H1 (cell line): ENCODE measurements around the gene COLEC12. TPM values are rescaled to one million over a fixed set of nuclear protein-coding genes. Genes with fewer than 3 reads are reported as not detected.

Experiments
- CTCF ChIA-PET: fragments of 300-600 bp; sonication (Branson Sonifier 250); formaldehyde crosslinking; loops from one replicate; lab custom pipeline; 2021; ENCODE audit not compliant: partially characterized antibody; lab: Charles Lee
- POLR2A ChIA-PET: fragments of 300-600 bp; sonication (Branson Sonifier 250); formaldehyde crosslinking; loops from one replicate; lab custom pipeline; 2021; ENCODE audit warnings: inconsistent platforms; ENCODE audit not compliant: partially characterized antibody; lab: Charles Lee
- DNase-seq, 2 experiments: peaks; one replicate each; pipeline versions ENCODE4 v3.0.0 to v3.0.0-alpha.2; 2010 to 2022; ENCODE audit warnings: low spot score in 2 of 2, low read depth in 1 of 2, mixed read lengths in 1 of 2
- FAIRE-seq: peaks from 2 replicates; lab custom pipeline; 2011; peaks lifted over from hg19 to GRCh38; lab: Jason Lieb, UNC
- H2AFZ ChIP-seq: 2 replicates; pipeline ENCODE4 v1.8.1; 2012; ENCODE audit warnings: low read length, inconsistent platforms
- H2AK5ac ChIP-seq: 2 replicates; pipeline ENCODE4 v1.6.1; 2013; ENCODE audit warnings: low read depth, low read length
- H2BK120ac ChIP-seq: replicated peaks from 2 replicates; pipeline ENCODE3; 2013; ENCODE audit warnings: low read depth, low read length, inconsistent platforms
- H2BK12ac ChIP-seq: 2 replicates; pipeline ENCODE4 v1.6.1; 2013; ENCODE audit warnings: low read depth, low read length
- H2BK15ac ChIP-seq: 2 replicates; pipeline ENCODE4 v1.6.1; 2013; ENCODE audit warnings: low read length
- H2BK20ac ChIP-seq: 2 replicates; pipeline ENCODE4 v1.6.1; 2013; ENCODE audit warnings: low read length
- H2BK5ac ChIP-seq: 2 replicates; pipeline ENCODE4 v1.6.1; 2013; ENCODE audit warnings: low read depth, low read length
- H3K14ac ChIP-seq: 2 replicates; pipeline ENCODE4 v1.6.1; 2013; ENCODE audit warnings: inconsistent platforms; ENCODE audit not compliant: insufficient read length
- H3K18ac ChIP-seq: 2 replicates; pipeline ENCODE4 v1.6.1; 2013; ENCODE audit warnings: low read length; ENCODE audit errors: extremely low read depth
- H3K23ac ChIP-seq: 2 replicates; pipeline ENCODE4 v1.6.1; 2013; ENCODE audit warnings: inconsistent platforms; ENCODE audit not compliant: insufficient read length
- H3K23me2 ChIP-seq: 2 replicates; pipeline ENCODE4 v1.6.1; 2013; ENCODE audit warnings: low read depth, low read length
- H3K27ac ChIP-seq: 2 replicates; pipeline ENCODE4 v1.6.1; 2011; ENCODE audit warnings: low read depth, low read length, inconsistent platforms
- H3K27me3 ChIP-seq, 4 experiments: replicated peaks in 1 of 4; 1 replicate in 1 of 4; 2 replicates in 3 of 4; pipeline versions ENCODE4 v1.6.1 to v1.8.1; 2011 to 2013; ENCODE audit warnings: low read length in 3 of 4, mild to moderate bottlenecking in 3 of 4, inconsistent platforms in 2 of 4, mixed read lengths in 2 of 4, moderate library complexity in 1 of 4; ENCODE audit not compliant: control insufficient read depth in 3 of 4, insufficient read depth in 3 of 4; ENCODE audit errors: extremely low read depth in 1 of 4
- H3K36me3 ChIP-seq, 4 experiments: 2 replicates each; pipeline versions ENCODE4 v1.6.1 to v1.8.1; 2011 to 2013; ENCODE audit warnings: mild to moderate bottlenecking in 4 of 4, low read length in 3 of 4, moderate library complexity in 2 of 4, control low read depth in 1 of 4, inconsistent platforms in 1 of 4; ENCODE audit not compliant: insufficient read depth in 4 of 4, control insufficient read depth in 2 of 4
- H3K4ac ChIP-seq: replicated peaks from 2 replicates; pipeline ENCODE3; 2013; ENCODE audit warnings: low read length, low read depth, mixed read lengths, inconsistent platforms; ENCODE audit not compliant: insufficient read length
- H3K4me1 ChIP-seq, 4 experiments: replicated peaks in 1 of 4; 1 replicate in 1 of 4; 2 replicates in 3 of 4; pipeline versions ENCODE4 v1.6.1 to v1.8.1; 2011 to 2013; ENCODE audit warnings: low read length in 3 of 4, inconsistent platforms in 2 of 4, mixed read lengths in 1 of 4; ENCODE audit not compliant: insufficient read depth in 4 of 4, control insufficient read depth in 3 of 4
- H3K4me2 ChIP-seq, 2 experiments: 2 replicates each; pipeline versions ENCODE4 v1.6.1 to v1.8.1; 2011 to 2013; ENCODE audit warnings: low read depth in 2 of 2, low read length in 2 of 2, control low read depth in 1 of 2, inconsistent platforms in 1 of 2, mild to moderate bottlenecking in 1 of 2; ENCODE audit not compliant: insufficient read depth in 1 of 2
- H3K4me3 ChIP-seq, 4 experiments: fragments of 200-600, 300-600 bp in 1 of 4; sonication (generic), shearing (Covaris generic), sonication (Bioruptor Twin) in 1 of 4; 2 replicates each; pipeline versions ENCODE4 v1.5.1 to v1.8.1; 2011 to 2016; ENCODE audit warnings: low read length in 4 of 4, low read depth in 3 of 4, control low read depth in 2 of 4, inconsistent platforms in 2 of 4, mild to moderate bottlenecking in 2 of 4, mixed read lengths in 1 of 4, moderate library complexity in 1 of 4; ENCODE audit not compliant: insufficient read depth in 2 of 4; ENCODE audit errors: extremely low read depth in 1 of 4
- H3K56ac ChIP-seq: replicated peaks from 2 replicates; pipeline ENCODE3; 2013; ENCODE audit warnings: low read depth, mild to moderate bottlenecking, mixed read lengths, low read length, inconsistent platforms; ENCODE audit not compliant: insufficient read length
- H3K79me1 ChIP-seq: 2 replicates; pipeline ENCODE4 v1.6.1; 2013; ENCODE audit warnings: low read depth, low read length, control low read depth
- H3K79me2 ChIP-seq, 2 experiments: 2 replicates each; pipeline versions ENCODE4 v1.6.1 to v1.8.1; 2012 to 2013; ENCODE audit warnings: low read length in 2 of 2, mild to moderate bottlenecking in 2 of 2, inconsistent platforms in 1 of 2; ENCODE audit not compliant: insufficient read depth in 2 of 2, control insufficient read depth in 1 of 2
- H3K9ac ChIP-seq, 4 experiments: replicated peaks in 1 of 4; 1 replicate in 1 of 4; 2 replicates in 3 of 4; pipeline versions ENCODE4 v1.6.1 to v1.8.1; 2011 to 2013; ENCODE audit warnings: low read depth in 3 of 4, low read length in 3 of 4, control low read depth in 2 of 4, mild to moderate bottlenecking in 2 of 4, moderate library complexity in 2 of 4, inconsistent platforms in 1 of 4; ENCODE audit errors: extremely low read depth in 1 of 4
- H3K9me3 ChIP-seq, 2 experiments: 2 replicates each; pipeline versions ENCODE4 v1.6.1 to v1.8.1; 2012 to 2013; ENCODE audit warnings: mild to moderate bottlenecking in 2 of 2, moderate library complexity in 2 of 2, control low read depth in 1 of 2, inconsistent platforms in 1 of 2, low read depth in 1 of 2, low read length in 1 of 2, mixed read lengths in 1 of 2; ENCODE audit not compliant: insufficient read depth in 2 of 2
- H4K20me1 ChIP-seq, 2 experiments: replicated peaks in 1 of 2; 2 replicates each; pipeline versions ENCODE3 to v1.8.1; 2011 to 2013; ENCODE audit warnings: inconsistent platforms in 2 of 2, low read length in 2 of 2, mild to moderate bottlenecking in 1 of 2; ENCODE audit not compliant: insufficient read depth in 2 of 2, control insufficient read depth in 1 of 2
- H4K5ac ChIP-seq: 2 replicates; pipeline ENCODE4 v1.6.1; 2013; ENCODE audit warnings: low read length, low read depth, mixed read lengths, inconsistent platforms; ENCODE audit not compliant: insufficient read length
- H4K8ac ChIP-seq: 2 replicates; pipeline ENCODE4 v1.8.0; 2013; ENCODE audit warnings: mild to moderate bottlenecking, moderate library complexity, low read length, inconsistent platforms; ENCODE audit not compliant: insufficient read depth; ENCODE audit errors: extremely low read depth
- H4K91ac ChIP-seq: replicated peaks from 2 replicates; pipeline ENCODE3; 2013; ENCODE audit warnings: low read length, mixed read lengths, inconsistent platforms; ENCODE audit not compliant: insufficient read length
- ATF2 ChIP-seq: IDR thresholded peaks from 2 replicates; pipeline ENCODE4 v1.6.1; 2012; ENCODE audit warnings: low read length, inconsistent platforms
- BRCA1 ChIP-seq: IDR thresholded peaks from 2 replicates; pipeline ENCODE4 v1.6.1; 2012; ENCODE audit warnings: low read depth, low read length, improper control_type of control experiment
- CHD1 ChIP-seq: IDR thresholded peaks from 2 replicates; pipeline ENCODE4 v1.6.1; 2012; ENCODE audit warnings: low read depth, low read length, improper control_type of control experiment
- EGR1 ChIP-seq: IDR thresholded peaks from 2 replicates; pipeline ENCODE4 v1.6.1; 2011; ENCODE audit warnings: low read depth, low read length, borderline replicate concordance
- JUN ChIP-seq: IDR thresholded peaks from 2 replicates; pipeline ENCODE4 v1.6.1; 2011; ENCODE audit warnings: low read depth, mild to moderate bottlenecking, improper control_type of control experiment, low read length
- KDM4A ChIP-seq: IDR thresholded peaks from one replicate; pipeline ENCODE4 v1.7.1; 2012; ENCODE audit warnings: low read depth, mild to moderate bottlenecking, moderate library complexity, low read length, inconsistent platforms; ENCODE audit not compliant: severe bottlenecking
- NRF1 ChIP-seq: IDR thresholded peaks from 2 replicates; pipeline ENCODE4 v1.6.1; 2011; ENCODE audit warnings: mild to moderate bottlenecking, low read depth, low read length, improper control_type of control experiment
- POLR2AphosphoS5 ChIP-seq: IDR thresholded peaks from 2 replicates; pipeline ENCODE4 v1.6.1; 2011; ENCODE audit warnings: low read depth, low read length
- RAD21 ChIP-seq, 2 experiments: IDR thresholded peaks in 1 of 2; conservative IDR thresholded peaks in 1 of 2; 2 replicates each; pipeline ENCODE4 v1.6.1; 2011; ENCODE audit warnings: low read depth in 2 of 2, low read length in 2 of 2, improper control_type of control experiment in 1 of 2, inconsistent platforms in 1 of 2, mild to moderate bottlenecking in 1 of 2, moderate library complexity in 1 of 2
- SIRT6 ChIP-seq: IDR thresholded peaks from one replicate; pipeline ENCODE4 v1.7.1; 2012; ENCODE audit warnings: low read length, inconsistent platforms
- TAF1 ChIP-seq: IDR thresholded peaks from 2 replicates; pipeline ENCODE4 v1.6.1; 2011; ENCODE audit warnings: mild to moderate bottlenecking, low read depth, low read length
- TAF7 ChIP-seq: optimal IDR thresholded peaks from 2 replicates; pipeline ENCODE3; 2011; ENCODE audit warnings: low read depth, mild to moderate bottlenecking, inconsistent platforms, low read length, moderate library complexity, borderline replicate concordance
- WGBS, 2 experiments: shearing (Covaris generic) in 1 of 2; methylation state at CpG; one replicate each; pipeline versions ENCODE4 v1.1.6 to v1.1.7; 2013 to 2015; ENCODE audit warnings: low lambda C conversion rate in 2 of 2, mixed read lengths in 2 of 2, inconsistent platforms in 1 of 2, low coverage in 1 of 2, missing lambda C conversion rate in 1 of 2; ENCODE audit not compliant: insufficient replicate concordance in 2 of 2, insufficient coverage in 1 of 2, insufficient read length in 1 of 2; ENCODE audit errors: extremely low coverage in 1 of 2, missing lambda C conversion rate in 1 of 2; 5-methylcytosine and 5-hydroxymethylcytosine counted together
- polyA plus RNA-seq, 7 experiments: library from polyadenylated mRNA; depleted of rRNA in 3 of 7; stranded (reverse) in 5 of 7; unstranded in 2 of 7; fragments of >200 nt in 5 of 7; fragments of 200-250 nt in 2 of 7; gene quantifications; 1 replicate in 5 of 7; 2 replicates in 1 of 7; 4 replicates in 1 of 7; pipeline versions ENCODE4 v1.2.1 to v1.2.3, GENCODE V29; 2011 to 2013; ENCODE audit warnings: missing spikeins in 2 of 7, mixed read lengths in 2 of 7
- total RNA-seq: library from RNA; stranded (reverse); fragmentation: NEBNext Ultra II Directional; extraction: Animal tissue kit (Norgen Biotek cat#: 25700); gene quantifications from 2 replicates; pipeline ENCODE4 v1.2.1, GENCODE V29; 2021

COLEC12 gene
- total and polyA plus RNA-seq, 2 of the 8 experiments (the other 6 are each of a cell fraction or from before 2014, with no cell fraction given), result 0.44 to 2.3 TPM

DNA sequence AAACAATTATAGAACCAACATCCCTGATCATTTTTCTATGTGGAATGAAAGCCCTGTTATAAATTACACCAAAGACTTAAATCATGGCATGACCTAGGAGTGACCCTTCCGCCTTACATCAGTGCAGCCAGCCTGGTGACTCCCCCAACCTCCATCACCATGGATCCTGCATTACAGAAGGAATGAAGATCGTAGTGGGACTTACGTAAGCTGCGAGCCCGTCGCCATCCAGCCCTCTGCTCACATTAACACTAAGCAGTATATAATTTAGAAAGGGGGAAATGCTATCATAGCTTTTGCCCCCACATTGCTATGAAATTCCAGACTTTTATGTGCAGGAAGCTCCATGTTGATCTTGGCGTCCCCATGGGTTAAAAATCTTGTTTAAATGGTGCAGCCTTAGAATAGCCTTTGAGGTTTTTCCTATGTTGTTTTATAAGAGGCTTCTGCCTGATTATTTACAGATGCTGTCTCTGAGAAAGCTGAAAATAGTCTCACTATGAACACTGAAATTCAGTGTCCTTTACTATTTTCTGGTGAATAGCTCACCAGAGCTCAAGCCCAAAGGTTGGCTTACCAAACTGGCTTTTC lies 76.3 kb downstream of the COLEC12 start:
- no peak overlapping the region for H3K9ac ChIP-seq
- no peak overlapping the region for H2AFZ ChIP-seq
- WGBS, 2 experiments, result 92% methylated on average over 7 of the region's 7 CpGs; no CpG with 5 or more reads in 1 of the 2 experiments
- H2AK5ac ChIP-seq, result no peak overlapping the region
- H3K27me3 ChIP-seq, result no peaks in the 10 kb centered on the region
- H2BK120ac ChIP-seq, result no peak overlapping the region
- FAIRE-seq (no peak), DNase-seq (no peak)
- H3K23me2 ChIP-seq, result no peaks in the 10 kb centered on the region
- H4K5ac ChIP-seq, result no peak overlapping the region
- H3K14ac ChIP-seq, result no peak overlapping the region
- H3K27ac ChIP-seq, result no peak overlapping the region
- H4K91ac ChIP-seq, result no peak overlapping the region
- no peak overlapping the region for H2BK5ac ChIP-seq
- no peaks in the 10 kb centered on the region for H3K79me2 ChIP-seq
- no peaks in the 10 kb centered on the region for H4K20me1 ChIP-seq
- no peaks in the 10 kb centered on the region for H3K36me3 ChIP-seq
- no peak overlapping the region for H2BK15ac ChIP-seq
- no peak overlapping the region for H3K18ac ChIP-seq
- no peak overlapping the region for H2BK20ac ChIP-seq
- no peak overlapping the region for H3K4me2 ChIP-seq
- peaks cover 0 to 3% (median 0%) of the 10 kb centered on the region in 4 experiments; a peak in 1 of 7 replicates for H3K4me1 ChIP-seq
- ChIA-PET CTCF (interaction anchor here (0.6 to 1.6 kb wide), 4 partner anchors 52 to 168 kb away, joined by 3 to 4 read pairs (median 3); no protein-coding TSS in a partner anchor), POLR2A (no interaction called here)
- H3K56ac ChIP-seq, result no peak overlapping the region
- no peak overlapping the region for H3K4me3 ChIP-seq
- no peak overlapping the region for H3K23ac ChIP-seq
- no peak overlapping the region for H4K8ac ChIP-seq
- no peaks in the 10 kb centered on the region for H3K79me1 ChIP-seq
- no peak overlapping the region for H2BK12ac ChIP-seq
- H3K9me3 ChIP-seq, result no peaks in the 10 kb centered on the region
- no peak overlapping the region for H3K4ac ChIP-seq
- TF ChIP-seq JUN, result no peak
- no peak for TF ChIP-seq CHD1
- no peak for TF ChIP-seq KDM4A
- TF ChIP-seq TAF1, result no peak
- no peak for TF ChIP-seq RAD21 (IDR thresholded peaks at IDR 0.05 in 1 of 2, conservative IDR thresholded peaks at IDR 0.05 in 1 of 2; ENCODE audit: low read depth in 2 of 2, low read length in 2 of 2)
- TF ChIP-seq SIRT6, result no peak
- no peak for TF ChIP-seq BRCA1
- no peak for TF ChIP-seq ATF2
- TF ChIP-seq EGR1, result no peak
- no peak for TF ChIP-seq TAF7
- TF ChIP-seq POLR2AphosphoS5, result no peak
- no peak for TF ChIP-seq NRF1
